Fibroblast of skin of right quadriceps (primary cell): ENCODE results near the gene GIMAP8.

ENCODE experiments used
- DNase-seq: peaks from one replicate; pipeline ENCODE4 v3.0.0-alpha.2; 2013

Gene GIMAP8

DNA sequence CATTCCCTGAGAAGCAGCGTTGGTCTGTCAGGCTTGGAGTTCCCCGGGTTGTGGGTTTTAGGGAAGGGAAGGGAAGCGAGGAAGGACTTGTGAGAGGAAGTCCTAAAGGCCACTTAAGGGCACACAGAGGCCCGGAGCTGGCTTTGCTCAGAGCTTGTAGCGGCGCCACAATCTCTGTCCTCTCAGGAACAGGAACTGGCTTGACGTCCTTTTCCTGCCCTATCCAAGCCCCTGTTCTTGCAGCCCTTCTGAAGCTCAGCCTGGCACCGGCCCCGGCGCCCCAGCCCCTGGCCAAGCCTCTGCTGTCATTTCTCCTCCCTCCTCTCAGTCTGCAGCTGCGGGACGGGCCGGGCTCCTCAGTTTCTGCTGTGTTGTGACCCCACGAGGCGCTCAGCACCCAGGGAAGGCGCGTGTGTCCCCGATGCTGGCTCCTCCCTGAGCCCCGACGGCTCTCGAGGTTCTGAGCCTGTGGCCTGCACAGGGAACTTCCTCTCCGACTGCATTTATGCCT lies at the start of gene GIMAP8:
Gene GIMAP8, plus strand, starts transcription at position 140 of the 511 bp plus-strand sequence. CDS start 16,069 bp downstream, outside the sequence.
- no peak for DNase-seq

DNA sequence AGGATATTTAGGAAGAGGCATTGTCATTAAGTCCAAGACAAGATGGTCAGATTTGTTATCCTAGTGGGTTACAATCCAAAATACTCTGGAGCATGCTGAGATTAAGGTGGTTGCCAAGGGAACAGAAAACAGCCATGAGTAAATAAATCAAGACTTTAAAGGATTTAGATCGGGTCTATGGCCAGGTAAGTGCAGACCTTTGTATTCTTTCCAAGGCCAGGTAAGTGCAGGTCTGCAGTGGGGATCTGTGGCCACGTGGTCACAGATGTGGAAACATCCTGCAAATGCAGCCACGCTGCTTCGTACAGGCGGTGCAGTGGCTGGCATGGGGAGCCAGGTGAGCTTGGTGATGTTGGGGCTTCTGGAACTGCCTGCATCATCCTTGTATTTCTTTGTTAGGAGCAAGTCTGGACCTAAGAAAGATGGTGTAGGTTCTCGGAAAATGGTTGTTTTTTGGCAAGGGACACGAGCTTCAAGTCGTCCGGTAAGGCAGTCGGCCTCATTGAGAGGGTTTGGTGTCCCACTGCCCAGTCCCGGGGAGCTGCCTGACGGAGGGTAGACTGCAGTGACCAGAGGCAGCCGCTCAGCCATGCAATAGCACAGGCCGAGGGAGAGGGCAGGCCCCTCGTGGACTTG lies 49.5 kb upstream of the GIMAP8 start:
- no peak for DNase-seq

DNA sequence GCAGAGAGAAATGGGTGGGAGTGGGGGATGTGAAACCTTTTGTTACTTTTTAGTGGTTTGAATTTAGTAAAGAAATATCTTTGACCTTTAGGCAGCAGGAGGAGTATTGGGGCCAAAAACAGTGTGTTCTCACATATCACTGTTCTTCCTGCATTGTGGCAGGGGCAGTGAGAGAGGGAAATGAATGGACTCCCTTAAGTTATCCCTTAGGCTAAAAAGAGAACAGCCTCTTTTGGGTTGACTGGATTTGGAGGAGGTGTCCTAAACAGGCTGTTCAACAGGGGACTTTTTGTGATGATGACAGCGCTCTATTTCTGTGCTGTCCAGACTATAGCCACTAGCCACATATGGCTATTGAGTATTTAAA lies 49.0 kb upstream of the GIMAP8 start:
- no peak for DNase-seq

DNA sequence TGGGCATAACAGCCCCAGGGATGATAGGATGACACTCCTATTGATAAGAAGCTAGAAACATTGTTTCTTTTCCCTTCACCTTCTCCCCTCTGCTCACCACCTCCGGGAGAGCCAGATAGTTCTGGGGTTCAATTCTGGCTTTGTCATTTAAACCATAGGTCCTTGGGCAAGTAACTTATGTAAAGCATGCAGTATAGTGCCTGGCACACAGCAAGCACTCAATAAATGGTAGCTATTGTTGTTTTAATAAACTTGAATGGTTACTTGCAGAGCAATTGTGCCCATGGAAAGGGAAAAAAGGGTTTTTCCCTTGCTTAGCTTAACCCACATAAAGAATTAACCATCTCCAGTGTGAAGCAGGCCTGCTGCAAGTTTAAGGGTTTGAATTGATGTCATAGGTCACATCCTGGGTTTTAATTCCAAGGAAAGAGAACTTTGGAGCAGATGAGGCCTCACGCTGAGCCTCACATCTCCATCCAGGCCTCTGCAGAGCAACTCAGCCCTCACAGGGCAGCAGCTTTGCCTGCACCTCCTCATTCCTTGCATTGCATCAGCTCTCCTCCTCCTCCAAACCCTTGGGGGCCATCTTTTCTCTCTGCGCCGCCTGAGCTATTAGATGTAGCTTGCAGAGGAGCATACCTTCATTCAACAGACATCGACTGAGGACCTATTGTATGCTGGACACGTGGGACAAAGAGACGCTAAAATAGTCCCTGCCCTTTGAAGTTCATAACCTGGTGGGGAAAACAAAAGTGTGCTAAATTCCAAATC lies 48.4 kb upstream of the GIMAP8 start:
- peak; percentile 29 for DNase-seq

DNA sequence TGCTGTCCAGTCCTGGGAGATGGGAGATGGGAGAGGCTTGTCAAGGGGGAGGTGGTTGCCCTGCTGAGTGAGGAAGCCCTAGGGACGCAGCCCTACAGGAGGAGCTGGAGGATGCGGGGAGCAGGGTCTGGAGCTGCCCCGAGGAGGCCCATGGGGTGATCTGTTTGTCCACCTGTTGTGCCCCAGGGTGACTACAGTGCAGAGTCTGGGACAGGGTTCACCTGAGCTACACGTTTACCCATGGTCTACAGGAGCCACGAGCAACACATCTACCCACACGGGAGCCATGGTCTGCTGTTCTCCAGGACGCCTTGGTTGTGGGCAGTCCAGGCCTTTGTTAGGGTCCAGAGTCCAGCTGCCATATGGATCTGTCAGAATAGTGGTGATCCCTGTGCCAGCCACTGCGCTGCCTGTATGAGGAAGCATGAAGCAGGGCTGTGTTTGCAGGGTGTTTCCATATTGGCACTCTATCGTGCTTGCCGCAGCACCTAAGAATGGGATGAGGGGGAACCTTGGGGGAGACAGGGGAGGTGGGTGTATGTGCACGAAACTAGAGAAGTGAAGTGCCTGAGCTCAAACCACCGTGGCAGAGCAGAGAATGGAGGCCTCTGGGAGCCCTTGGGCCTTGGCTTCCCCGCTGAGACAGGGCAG lies 47.6 kb upstream of the GIMAP8 start:
- no peak for DNase-seq

DNA sequence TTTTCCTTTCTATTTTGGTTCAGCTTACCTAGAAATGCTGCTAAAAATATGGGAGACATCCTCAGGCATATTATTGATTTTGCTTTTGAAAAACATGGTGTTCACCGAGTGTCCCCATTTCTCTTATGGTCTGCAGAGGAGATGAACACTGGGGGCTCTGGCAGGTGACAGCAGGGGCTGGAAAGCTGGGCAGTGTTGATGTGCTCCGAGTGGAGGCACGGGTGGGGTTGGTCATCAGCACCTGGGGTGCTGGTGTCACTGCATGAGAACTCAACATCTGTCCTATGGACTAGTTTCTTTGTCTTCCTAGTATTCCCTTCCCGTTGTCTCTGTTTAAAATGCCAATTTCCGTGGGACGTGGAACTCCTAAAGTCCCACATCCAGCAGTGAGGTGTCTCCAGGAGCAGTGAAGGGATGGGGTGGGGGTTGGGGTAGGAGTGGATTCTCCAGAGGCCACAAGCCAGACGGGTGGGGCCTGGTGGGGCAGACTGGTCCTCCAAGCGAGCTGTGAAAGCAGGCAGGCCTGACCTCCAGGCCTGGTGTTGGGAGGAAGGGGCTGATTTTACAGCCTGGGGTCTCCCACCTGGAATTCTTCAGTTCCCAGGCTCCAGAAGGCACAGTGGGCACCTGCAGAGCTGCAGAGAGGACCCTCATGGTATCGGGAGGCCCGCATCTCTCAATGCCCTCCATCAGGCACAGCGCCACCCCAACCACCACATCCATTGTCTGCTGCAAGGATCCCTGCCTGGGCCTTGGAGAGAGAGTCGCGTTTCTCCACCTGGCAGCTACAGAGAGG lies 46.9 kb upstream of the GIMAP8 start:
- no peak for DNase-seq

DNA sequence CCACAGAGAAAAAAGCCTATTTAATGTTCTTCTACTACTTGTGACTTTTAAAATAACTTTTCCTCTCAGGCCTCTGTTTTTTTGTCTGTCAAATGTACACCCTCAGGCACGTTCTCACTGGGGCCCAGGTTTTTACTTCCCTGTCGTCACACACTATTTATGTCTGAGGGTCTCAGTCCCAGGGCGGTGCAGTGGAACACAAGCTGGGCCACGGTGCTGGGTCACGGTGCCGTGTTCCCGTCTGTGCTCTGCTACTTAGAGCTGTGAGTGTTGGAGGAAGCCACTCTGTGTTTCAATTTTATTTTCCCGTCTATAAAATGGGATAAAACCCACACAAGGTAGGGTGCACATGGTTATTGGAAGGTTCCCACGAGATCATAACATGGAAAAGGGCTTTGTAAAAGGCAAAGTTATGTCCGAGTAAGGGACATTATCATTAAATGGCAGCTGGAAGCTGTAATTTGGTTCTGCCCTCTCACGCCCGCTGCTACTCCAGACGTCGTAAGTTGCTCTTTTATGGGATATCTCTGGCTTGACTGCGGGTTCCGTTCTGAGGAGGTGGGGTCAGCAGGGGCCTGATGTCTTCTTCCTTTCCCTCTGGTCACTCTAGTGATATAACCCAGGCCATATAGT lies 46.1 kb upstream of the GIMAP8 start:
- no peak for DNase-seq

DNA sequence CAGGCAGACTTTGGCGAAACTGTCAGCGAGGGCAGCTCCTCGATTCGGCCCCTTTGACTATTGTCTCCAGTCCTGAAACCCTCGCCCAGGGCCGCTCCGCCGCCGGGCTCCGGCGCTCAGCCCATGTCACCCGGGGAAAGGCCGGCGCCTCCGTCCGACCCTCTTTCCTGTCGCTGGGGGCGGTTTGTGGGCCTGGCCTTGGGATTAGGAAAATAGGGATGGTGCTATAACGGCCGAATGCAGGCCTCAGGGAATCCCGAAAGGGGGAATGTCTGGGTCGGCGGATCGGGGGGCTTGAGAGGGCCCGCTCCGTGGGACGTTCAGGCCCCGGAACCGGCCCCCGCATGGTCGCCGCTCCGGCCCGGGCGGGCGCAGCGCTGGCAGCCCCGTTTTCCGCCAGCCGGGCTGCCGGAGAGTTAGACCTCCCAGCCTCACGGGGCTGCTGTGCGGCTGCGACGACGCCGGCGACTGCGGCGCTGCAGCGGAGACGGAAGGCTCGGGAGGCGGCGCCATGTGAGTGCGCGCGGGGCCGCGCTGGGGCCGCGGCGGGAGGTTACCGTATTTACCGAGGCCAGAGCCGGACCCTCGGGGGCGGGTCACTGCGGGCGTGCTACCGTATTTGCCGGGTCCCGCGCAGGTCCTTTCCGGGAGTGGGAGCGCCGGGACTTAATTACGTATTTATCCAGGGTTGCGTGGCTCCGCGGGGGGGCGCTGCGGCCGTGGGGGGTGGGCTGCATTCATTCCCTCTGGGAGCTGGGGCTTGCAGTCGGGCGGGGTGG lies 45.4 kb upstream of the GIMAP8 start:
- peak; percentile 90 for DNase-seq

DNA sequence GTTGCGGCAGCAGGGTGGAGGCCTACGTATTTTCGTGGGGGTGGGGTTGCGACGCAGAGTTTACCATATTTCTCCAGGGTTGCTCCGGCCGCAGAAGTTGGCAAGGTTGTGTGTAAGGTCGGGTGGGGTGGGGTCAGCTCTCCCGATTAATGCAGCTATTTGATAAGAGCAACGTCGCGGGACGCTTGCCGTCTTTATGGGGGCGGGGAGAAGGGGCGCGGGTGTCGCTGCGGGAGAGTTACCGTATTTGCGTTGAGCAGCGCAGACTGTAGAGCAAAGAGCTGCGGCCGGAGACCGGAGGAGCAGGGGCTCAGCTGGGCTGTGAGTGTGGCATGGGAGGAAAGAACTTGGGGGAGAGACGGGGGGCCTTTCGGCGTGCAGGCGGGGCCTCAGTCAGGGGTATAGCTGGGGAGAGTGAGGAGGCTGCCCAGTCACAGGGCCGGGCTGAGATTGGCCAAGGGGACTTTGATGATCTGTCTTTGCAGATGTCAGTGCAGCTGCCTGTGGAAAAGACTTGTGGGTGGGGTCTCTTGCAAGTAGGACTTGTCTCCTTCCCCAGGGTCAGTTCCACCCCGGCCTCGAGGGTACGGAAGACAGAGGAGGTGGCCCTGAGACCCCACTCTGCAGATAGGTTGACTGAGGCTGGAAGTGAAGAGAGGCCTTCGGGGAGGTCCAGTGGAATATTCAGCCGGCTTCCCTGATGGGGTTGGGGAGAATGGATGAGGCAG lies 44.7 kb upstream of the GIMAP8 start:
- no peak for DNase-seq

DNA sequence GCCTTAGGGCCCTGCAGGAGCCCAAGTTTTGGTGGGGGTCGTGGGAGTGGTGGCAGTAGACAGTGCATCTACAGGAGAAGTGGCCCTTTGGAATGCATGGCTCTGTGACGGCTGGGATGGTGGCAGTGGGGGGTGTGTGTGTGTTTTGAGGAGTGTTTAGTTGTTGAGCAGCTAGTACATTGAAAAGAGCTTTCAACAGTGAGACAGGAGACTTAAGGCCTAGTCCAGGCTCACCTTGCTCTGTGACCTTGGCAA lies 44.2 kb upstream of the GIMAP8 start:
- no peak for DNase-seq

DNA sequence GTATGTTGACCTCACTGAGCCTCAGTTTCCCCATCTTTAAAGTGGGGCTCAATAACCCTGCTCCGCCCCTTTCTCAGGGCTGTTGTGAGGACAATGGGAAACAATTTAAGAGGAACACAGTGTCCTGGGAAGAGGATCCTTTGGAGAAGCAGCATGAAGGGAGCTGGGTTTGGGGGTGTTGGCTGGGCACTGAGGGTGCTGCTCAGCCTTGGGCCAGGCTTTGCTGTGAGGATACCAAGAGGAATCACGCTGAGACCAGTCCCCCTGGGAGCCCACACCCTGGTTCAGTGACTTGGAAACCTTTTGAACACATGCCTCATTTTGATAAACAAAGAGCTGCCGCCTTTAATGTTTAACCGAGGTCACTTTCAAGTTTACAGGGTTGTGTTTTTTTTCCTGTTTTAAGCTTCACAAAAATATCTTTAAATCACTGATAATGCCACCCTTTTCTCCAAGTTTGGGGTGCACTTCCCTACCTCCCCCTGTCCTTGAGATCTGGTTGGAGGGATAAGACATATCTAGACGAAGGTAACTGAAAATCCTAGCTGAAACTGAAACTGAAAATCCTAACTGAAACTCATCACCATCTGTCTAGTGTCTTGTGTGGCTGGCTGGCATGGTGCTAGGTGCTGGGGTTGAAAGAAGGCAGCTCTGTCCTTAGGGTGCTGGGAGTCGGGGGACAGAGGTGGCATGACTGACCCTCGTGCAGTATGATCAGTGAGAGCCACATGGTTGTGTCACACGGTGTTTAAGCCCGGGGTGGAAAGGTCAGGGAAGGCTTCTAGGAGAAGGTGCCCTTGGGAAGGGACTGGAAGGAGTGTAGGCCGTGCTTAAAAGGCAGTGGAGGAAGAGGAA lies 43.6 kb upstream of the GIMAP8 start:
- no peak for DNase-seq

DNA sequence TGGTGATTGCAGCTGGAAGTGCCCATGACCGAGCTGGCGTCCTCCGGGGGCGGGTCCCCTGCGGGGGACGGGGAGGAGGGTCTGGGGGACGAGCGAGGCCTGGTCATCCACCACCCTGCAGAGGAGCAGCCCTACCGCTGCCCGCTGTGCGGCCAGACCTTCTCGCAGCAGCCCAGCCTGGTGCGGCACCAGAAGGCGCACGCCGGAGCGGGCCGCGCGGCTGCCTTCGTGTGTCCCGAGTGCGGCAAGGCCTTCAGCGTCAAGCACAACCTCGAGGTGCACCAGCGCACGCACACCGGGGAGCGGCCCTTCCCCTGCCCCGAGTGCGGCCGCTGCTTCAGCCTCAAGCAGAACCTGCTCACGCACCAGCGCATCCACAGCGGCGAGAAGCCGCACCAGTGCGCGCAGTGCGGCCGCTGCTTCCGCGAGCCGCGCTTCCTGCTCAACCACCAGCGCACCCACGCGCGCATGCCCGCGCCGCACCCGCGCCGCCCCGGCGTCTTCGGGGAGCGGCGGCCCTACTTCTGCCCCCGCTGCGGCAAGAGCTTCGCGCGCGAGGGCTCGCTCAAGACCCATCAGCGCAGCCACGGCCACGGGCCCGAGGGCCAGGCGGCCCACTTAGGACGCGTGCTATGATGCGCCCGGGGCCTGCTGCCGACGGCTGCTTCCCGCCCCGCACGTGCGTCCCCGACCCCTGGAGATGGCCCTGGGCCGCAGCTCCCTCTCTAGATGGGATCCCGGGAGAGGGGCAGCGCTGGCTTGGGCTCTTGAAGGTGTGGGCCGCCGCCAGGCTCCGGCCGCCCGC lies 42.6 kb upstream of the GIMAP8 start:
- DNase-seq: no peak

DNA sequence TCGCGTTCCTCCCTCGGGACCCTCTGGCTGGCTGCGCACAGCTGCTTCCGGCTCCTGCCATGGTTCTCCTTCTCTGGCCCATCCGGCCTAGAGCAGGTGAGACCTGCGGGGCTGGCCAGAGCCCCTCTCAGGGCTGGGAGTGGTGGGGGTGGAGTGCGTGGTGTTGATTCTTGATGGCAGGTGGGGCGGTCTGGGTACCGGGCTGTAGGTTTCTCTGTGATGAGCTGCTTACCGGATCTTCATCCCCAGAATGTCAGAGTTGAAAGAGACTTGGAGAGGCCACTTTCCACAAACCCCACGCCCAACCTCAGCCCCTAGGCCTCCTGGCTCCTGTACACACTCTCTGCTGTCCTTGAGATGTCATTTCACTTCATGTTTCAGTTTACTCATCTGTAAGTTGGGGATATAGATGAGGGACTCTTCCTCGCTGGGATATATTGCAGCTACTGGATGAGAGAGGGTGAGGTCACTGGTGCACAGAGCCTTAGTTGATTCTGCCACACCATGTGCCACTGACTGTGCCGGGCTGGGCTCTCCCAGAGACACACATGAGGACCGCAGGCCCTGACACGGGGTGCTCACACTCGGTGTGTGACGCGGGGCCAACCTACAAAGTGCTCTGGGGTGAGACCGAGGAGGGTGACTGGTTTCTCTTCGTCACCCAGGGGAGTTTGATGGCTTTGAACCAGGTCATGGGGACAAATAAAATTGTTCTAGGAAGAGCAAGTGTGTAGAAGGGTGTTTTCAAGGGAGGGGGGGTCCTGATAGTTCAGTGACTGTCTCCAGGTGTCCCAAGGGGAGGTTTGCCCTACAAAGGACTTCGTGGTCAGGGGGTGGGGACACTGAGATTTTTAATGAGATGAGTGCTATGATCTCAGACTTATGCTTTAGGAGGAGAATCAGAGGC lies 41.8 kb upstream of the GIMAP8 start:
- DNase-seq: no peak

DNA sequence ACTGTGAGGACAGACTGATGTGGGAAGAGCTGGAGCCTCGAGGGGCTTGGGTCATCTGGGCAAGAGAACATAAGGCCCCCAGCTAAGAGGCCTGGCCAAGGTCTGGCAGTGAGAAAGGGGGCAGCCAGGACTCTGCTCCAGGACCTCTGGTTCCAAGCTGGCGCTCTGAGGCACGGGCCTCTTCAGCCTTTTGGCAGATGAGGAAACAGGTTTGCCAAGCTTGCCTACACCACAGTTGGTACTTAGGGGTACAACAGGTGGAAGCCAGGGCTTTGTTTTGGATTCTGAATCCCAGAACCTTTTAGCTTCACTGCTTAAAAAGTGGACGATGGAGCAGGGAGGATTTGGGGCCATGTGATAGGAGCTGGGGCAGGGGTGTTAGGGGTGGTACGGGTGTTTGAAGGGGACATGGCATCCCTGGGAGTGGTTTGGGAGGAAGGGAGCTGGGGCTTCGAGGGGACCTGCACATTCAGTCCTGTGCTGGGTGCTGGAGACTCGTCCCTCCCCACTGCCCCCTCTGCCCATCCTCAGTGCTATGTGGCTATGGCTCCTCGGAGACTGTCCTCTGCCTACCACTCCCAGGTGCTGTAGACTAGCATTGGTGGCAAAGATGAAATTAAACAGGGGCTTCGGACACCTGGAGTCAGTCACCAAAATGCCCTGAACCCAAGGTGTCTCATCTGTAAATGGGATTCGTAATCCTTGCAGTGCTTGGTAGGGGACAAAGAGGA lies 41.0 kb upstream of the GIMAP8 start:
- no peak for DNase-seq

DNA sequence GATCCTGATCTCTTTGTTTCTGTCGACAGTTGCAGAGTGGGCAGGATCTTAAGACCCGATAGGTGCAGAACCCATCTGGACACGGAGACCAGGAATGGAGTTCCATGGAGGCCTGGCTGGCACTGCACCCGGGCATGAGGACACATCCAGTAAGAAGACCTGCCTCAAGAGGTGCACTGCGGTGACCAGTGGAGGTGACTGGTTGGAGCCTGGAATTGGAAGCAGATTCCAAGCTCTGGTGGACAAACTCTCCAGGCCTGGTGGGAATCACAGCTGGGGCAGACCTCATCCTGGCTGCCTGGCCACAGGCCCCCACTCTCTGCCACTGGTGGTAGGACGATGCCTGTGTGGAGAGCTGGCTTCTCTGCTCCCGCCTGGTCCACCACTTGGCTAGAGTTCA lies 40.3 kb upstream of the GIMAP8 start:
- no peak for DNase-seq

DNA sequence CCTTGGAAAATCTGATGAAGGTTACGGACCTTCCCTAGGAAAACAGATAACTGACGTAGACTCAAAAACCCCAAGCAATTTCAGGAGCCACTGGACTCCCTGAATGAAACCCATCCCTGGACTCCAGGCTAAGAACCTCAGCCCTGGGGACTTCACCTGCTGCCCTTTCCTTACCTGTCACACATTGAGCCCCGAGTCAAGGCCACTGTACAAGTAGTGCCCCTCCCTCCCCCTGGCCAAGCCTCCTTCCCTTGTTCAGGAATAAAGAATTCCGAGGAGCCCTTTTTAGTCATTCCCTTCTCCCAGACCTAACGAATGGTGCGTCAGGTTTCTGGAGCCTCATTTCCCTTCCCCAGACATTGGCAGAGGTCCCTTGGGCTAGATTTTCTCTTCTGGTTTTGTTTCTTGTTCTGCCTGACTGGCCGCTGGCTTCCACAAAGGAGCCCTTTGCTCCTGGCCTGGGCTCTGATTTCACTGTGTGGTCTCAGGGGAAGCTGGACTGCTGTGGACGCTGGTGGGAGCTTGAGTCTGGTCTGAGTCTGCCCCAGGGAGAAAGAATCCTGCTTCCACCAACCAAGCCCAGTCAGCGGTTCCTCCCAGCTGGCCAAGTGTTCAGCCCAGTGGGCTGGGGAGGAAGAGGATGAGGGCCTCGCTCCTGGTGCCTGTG lies 39.6 kb upstream of the GIMAP8 start:
- no peak for DNase-seq

DNA sequence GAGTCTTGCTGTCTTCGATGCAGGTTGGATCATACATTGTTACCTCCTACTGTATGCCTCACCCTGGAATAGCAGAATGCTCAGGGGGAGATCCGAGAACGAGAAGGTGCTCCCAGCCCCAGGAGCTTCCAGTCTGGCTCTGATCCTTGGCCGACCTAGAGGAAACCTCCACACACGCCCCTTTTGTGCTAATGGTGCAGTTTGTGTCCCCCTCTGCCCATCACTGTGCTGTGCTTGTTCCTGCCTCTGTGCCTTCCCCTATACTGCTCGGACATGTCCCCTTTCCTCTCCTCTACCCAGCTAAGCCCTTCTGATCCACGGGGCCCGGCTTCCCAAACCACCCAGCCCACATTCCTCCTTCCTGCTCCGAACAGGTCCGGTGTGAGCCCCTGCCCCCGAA lies 38.8 kb upstream of the GIMAP8 start:
- no peak for DNase-seq
